ENCODE results near the gene P2RY6. TPM values are rescaled to one million over a fixed set of nuclear protein-coding genes. Genes with fewer than 3 reads are reported as not detected.

Gene P2RY6
- total and polyA plus RNA-seq, 12 donors = 0.33 to 5.9 (median 3.9) TPM

- 79 to 100% (median 90%) methylated on average over 2 of the region's 2 CpGs for WGBS, 4 donors
Measured at GRCh38 chr11:73324665-73325035, 52.5 kb downstream of the P2RY6 start.

GRCh38 chr11:73325036-73325981 is 53.2 kb downstream of the P2RY6 start:
- 76 to 82% (median 78%) methylated on average over 10 to 13 of the region's 13 CpGs for WGBS, 4 donors
- intact Hi-C loops (cut with DNase I) = no loop called here
- H3K4me3 ChIP-seq = no peak overlapping the region
- no peak for TF ChIP-seq POLR2A (IDR thresholded peaks at IDR 0.05)
- TF ChIP-seq, protein P1, sequence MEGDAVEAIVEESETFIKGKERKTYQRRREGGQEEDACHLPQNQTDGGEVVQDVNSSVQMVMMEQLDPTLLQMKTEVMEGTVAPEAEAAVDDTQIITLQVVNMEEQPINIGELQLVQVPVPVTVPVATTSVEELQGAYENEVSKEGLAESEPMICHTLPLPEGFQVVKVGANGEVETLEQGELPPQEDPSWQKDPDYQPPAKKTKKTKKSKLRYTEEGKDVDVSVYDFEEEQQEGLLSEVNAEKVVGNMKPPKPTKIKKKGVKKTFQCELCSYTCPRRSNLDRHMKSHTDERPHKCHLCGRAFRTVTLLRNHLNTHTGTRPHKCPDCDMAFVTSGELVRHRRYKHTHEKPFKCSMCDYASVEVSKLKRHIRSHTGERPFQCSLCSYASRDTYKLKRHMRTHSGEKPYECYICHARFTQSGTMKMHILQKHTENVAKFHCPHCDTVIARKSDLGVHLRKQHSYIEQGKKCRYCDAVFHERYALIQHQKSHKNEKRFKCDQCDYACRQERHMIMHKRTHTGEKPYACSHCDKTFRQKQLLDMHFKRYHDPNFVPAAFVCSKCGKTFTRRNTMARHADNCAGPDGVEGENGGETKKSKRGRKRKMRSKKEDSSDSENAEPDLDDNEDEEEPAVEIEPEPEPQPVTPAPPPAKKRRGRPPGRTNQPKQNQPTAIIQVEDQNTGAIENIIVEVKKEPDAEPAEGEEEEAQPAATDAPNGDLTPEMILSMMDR (IDR thresholded peaks at IDR 0.05) = no peak
- no peak for DNase-seq
- H3K27me3 ChIP-seq = no peaks in the 10 kb centered on the region
- H3K4me1 ChIP-seq (replicated peaks in 1 of 2) = peaks cover 6 to 49% of the 10 kb centered on the region in 2 donors
- no peaks in the 10 kb centered on the region for H3K36me3 ChIP-seq (replicated peaks in 1 of 2)
- H3K9me3 ChIP-seq (replicated peaks in 1 of 3) = no peaks in the 10 kb centered on the region
- peak overlapping the region in 3 of 5 donors; percentile 72 to 90 (median 74) for H3K27ac ChIP-seq

More at GRCh38 chr11:73324665-73325035, 52.5 kb downstream of the P2RY6 start:
- Histone ChIP-seq H3K36me3 (replicated peaks in 1 of 2) (no peaks in the 10 kb centered on the region), H3K4me1 (replicated peaks in 1 of 2) (peaks cover 6 to 42% of the 10 kb centered on the region in 2 donors), H3K9me3 (replicated peaks in 1 of 3) (no peaks in the 10 kb centered on the region), H3K4me3 (no peak overlapping the region), H3K27ac (peak overlapping the region in 3 of 5 donors; percentile 72 to 90 (median 74)), H3K27me3 (no peaks in the 10 kb centered on the region)
- TF ChIP-seq, protein P1 (IDR thresholded peaks at IDR 0.05) = no peak
- no peak for TF ChIP-seq POLR2A (IDR thresholded peaks at IDR 0.05)
- intact Hi-C loops (cut with DNase I) = no loop called here
- no peak for DNase-seq

DNA sequence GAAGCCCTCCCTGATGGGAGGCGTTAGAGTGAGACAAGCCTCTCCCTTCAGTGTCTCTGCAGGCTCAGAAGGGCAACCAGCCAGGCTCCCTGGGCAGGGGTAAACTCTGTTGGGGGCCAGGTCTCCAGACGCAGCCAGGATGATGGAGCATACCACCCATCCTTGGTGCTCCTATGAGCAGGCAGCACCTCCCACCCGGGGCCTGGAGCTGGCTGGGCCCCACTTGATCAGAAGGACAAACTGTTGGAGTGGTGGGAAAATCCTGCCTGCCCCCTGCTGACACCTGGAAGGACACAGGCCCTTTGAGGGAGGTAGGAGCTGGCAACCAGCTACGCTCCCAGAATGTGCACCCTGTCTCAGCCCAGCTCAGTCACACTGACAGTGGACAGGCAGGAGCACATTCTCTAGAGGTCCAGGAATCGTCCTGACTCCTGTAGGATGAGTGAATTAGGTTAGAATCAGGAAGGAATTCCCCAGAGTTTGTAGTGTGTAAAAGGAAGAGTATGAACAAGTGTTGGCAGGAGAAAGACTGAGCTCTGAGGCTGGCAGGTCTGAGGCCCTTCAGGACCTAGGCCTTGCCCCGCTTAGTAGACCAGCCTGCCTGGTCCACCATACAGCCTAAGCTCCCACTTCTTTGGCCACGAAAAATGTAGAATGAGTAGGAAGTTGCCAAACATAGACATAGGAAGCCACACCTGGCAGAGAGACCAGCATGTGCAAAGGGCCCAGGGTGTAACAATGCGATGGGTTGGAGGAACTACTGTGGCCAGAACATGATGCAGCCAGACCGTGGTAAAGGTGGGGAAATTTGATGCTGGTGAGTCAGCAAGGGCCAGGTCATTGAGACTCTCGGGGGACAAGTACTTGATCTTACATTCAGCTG is 55.0 kb downstream of the P2RY6 start:
- no peaks in the 10 kb centered on the region for H3K36me3 ChIP-seq (replicated peaks in 1 of 2)
- 66 to 76% (median 74%) methylated on average over 9 to 10 of the region's 10 CpGs for WGBS, 4 donors
- DNase-seq = no peak
- peaks cover 6 to 42% of the 10 kb centered on the region in 2 donors for H3K4me1 ChIP-seq (replicated peaks in 1 of 2)
- H3K27ac ChIP-seq = peak overlapping the region in 2 of 5 donors; percentile 15 to 59
- H3K4me3 ChIP-seq = no peak overlapping the region
- intact Hi-C loops (cut with DNase I) = no loop called here
- TF ChIP-seq, protein P1 (IDR thresholded peaks at IDR 0.05) = no peak
- TF ChIP-seq POLR2A (IDR thresholded peaks at IDR 0.05) = no peak
- no peaks in the 10 kb centered on the region for H3K27me3 ChIP-seq
- H3K9me3 ChIP-seq (replicated peaks in 1 of 3) = no peaks in the 10 kb centered on the region
